Esophagus muscularis mucosa (tissue), 3 donors: ENCODE measurements around the gene RPS27.

Experiments used
- CTCF ChIP-seq, 3 experiments: fragments of 200-600 bp in 2 of 3; fragments of 450-650 bp in 1 of 3; sonication (generic) in 2 of 3; IDR thresholded peaks; one replicate each; pipeline ENCODE4 v1.5.1; 2017 to 2019; ENCODE audit warnings: antibody characterized with exemption in 3 of 3, mild to moderate bottlenecking in 2 of 3, moderate library complexity in 1 of 3
- POLR2A ChIP-seq: fragments of 450-650 bp; IDR thresholded peaks from one replicate; pipeline ENCODE4 v1.6.1; 2017; ENCODE audit warnings: antibody characterized with exemption, moderate library complexity, mild to moderate bottlenecking, low read depth
- POLR2AphosphoS5 ChIP-seq, 2 donors: sonication (generic); formaldehyde crosslinking; IDR thresholded peaks; one replicate each; pipeline ENCODE4 v1.6.1; 2017; ENCODE audit warnings: antibody characterized with exemption in 2 of 2

GRCh38 chr1:153961421-153961820 lies 29.1 kb upstream of the RPS27 start:
- TF ChIP-seq CTCF (IDR thresholded peaks at IDR 0.05) (no peak), POLR2AphosphoS5 (IDR thresholded peaks at IDR 0.05) (no peak), POLR2A (no peak)
